Keratinocyte (primary cell): Measurements from ENCODE around the gene SDR39U1. TPM values are rescaled to one million over a fixed set of nuclear protein-coding genes. Genes with fewer than 3 reads are reported as not detected.

ENCODE experiments used
- DNase-seq: peaks from one replicate; pipeline ENCODE4 v3.0.0-alpha.2; 2011; ENCODE audit warnings: low read depth, missing footprints, low spot score
- FAIRE-seq: peaks from 2 replicates; lab custom pipeline; 2011; peaks lifted over from hg19 to GRCh38; lab: Jason Lieb, UNC
- H2AFZ ChIP-seq: 2 replicates; pipeline ENCODE4 v1.6.0; 2012; ENCODE audit warnings: low read length, control low read depth, inconsistent platforms; ENCODE audit not compliant: control insufficient read depth
- H3K27ac ChIP-seq: 2 replicates; pipeline ENCODE4 v1.5.1; 2011; ENCODE audit warnings: low read length; ENCODE audit not compliant: control insufficient read depth, insufficient read depth
- H3K27me3 ChIP-seq: 3 replicates; pipeline ENCODE4 v1.6.0; 2011; ENCODE audit warnings: low read length; ENCODE audit not compliant: control insufficient read depth, insufficient read depth; ENCODE audit errors: extremely low read depth
- H3K36me3 ChIP-seq, 2 experiments: 2 replicates in 1 of 2; 3 replicates in 1 of 2; pipeline ENCODE4 v1.5.1; 2011; ENCODE audit warnings: low read length in 2 of 2, mild to moderate bottlenecking in 1 of 2; ENCODE audit not compliant: control insufficient read depth in 2 of 2, insufficient read depth in 2 of 2; ENCODE audit errors: extremely low read depth in 1 of 2
- H3K4me1 ChIP-seq: 3 replicates; pipeline ENCODE4 v1.5.1; 2011; ENCODE audit warnings: low read length; ENCODE audit not compliant: control insufficient read depth, insufficient read depth; ENCODE audit errors: extremely low read depth
- H3K4me2 ChIP-seq: 3 replicates; pipeline ENCODE4 v1.6.0; 2011; ENCODE audit warnings: low read depth, low read length; ENCODE audit not compliant: control insufficient read depth, insufficient read depth; ENCODE audit errors: extremely low read depth
- H3K4me3 ChIP-seq, 3 experiments: fragments of 200-600 bp in 1 of 3; sonication (generic) in 1 of 3; 2 replicates in 2 of 3; 3 replicates in 1 of 3; pipeline ENCODE4 v1.5.1; 2011 to 2016; ENCODE audit warnings: low read length in 3 of 3, mild to moderate bottlenecking in 3 of 3, control low read depth in 2 of 3, inconsistent platforms in 1 of 3, low read depth in 1 of 3, mixed read lengths in 1 of 3, mixed run types in 1 of 3, moderate library complexity in 1 of 3; ENCODE audit not compliant: control insufficient read depth in 2 of 3, insufficient read depth in 2 of 3; ENCODE audit errors: extremely low read depth in 1 of 3
- H3K79me2 ChIP-seq: 2 replicates; pipeline ENCODE4 v1.6.0; 2012; ENCODE audit warnings: low read length; ENCODE audit not compliant: control insufficient read depth, insufficient read depth
- H3K9ac ChIP-seq: 3 replicates; pipeline ENCODE4 v1.6.0; 2011; ENCODE audit warnings: low read length; ENCODE audit not compliant: control insufficient read depth, insufficient read depth; ENCODE audit errors: extremely low read depth
- H3K9me1 ChIP-seq: 3 replicates; pipeline ENCODE4 v1.6.0; 2011; ENCODE audit warnings: low read length; ENCODE audit not compliant: control insufficient read depth, insufficient read depth; ENCODE audit errors: extremely low read depth
- H3K9me3 ChIP-seq: 2 replicates; pipeline ENCODE4 v1.5.1; 2012; ENCODE audit warnings: low read depth, low read length; ENCODE audit not compliant: control insufficient read depth
- H4K20me1 ChIP-seq: 3 replicates; pipeline ENCODE4 v1.6.0; 2011; ENCODE audit warnings: low read length; ENCODE audit not compliant: control insufficient read depth, insufficient read depth; ENCODE audit errors: extremely low read depth
- EZH2 ChIP-seq: IDR thresholded peaks from one replicate; pipeline ENCODE4 v1.6.1; 2012; ENCODE audit warnings: inconsistent platforms, mild to moderate bottlenecking, low read length, moderate library complexity
- dilution Hi-C: fragments of 300-500 bp; cut with MboI; formaldehyde crosslinking; loops from one replicate; pipeline ENCODE4 v1.7.0; 2020; ENCODE audit warnings: low sequenced_read_pairs; ENCODE audit not compliant: extremely low pct_ligation_motif_present
- polyA plus RNA-seq, 5 experiments: library from polyadenylated mRNA; depleted of rRNA in 3 of 5; stranded (reverse) in 3 of 5; stranded (forward) in 1 of 5; unstranded in 1 of 5; fragments of >200 nt; gene quantifications; 1 replicate in 1 of 5; 2 replicates in 3 of 5; 3 replicates in 1 of 5; pipeline versions ENCODE4 v1.2.1 to v1.2.3, GENCODE V29; 2011 to 2012; ENCODE audit warnings: missing spikeins in 2 of 5, low read depth in 1 of 5, low replicate concordance in 1 of 5
- TF ChIP-seq, protein P1 (sequence below), 3 experiments: IDR thresholded peaks in 1 of 3; conservative IDR thresholded peaks in 1 of 3; optimal IDR thresholded peaks in 1 of 3; 2 replicates in 2 of 3; 3 replicates in 1 of 3; pipeline versions ENCODE3 to v1.5.1; 2011; ENCODE audit warnings: low read length in 3 of 3, mild to moderate bottlenecking in 3 of 3, moderate library complexity in 2 of 3, control low read depth in 1 of 3, inconsistent platforms in 1 of 3; ENCODE audit not compliant: insufficient read depth in 2 of 3; ENCODE audit errors: extremely low read depth in 1 of 3

The SDR39U1 gene
- polyA plus RNA-seq, 1 donor (not counting 4 experiments of a cell fraction or from before 2014, with no cell fraction given): 27.4 TPM

GRCh38 chr14:24395609-24396582 lies 46.7 kb downstream of the SDR39U1 start:
- no peak for TF ChIP-seq EZH2
- TF ChIP-seq, protein P1, sequence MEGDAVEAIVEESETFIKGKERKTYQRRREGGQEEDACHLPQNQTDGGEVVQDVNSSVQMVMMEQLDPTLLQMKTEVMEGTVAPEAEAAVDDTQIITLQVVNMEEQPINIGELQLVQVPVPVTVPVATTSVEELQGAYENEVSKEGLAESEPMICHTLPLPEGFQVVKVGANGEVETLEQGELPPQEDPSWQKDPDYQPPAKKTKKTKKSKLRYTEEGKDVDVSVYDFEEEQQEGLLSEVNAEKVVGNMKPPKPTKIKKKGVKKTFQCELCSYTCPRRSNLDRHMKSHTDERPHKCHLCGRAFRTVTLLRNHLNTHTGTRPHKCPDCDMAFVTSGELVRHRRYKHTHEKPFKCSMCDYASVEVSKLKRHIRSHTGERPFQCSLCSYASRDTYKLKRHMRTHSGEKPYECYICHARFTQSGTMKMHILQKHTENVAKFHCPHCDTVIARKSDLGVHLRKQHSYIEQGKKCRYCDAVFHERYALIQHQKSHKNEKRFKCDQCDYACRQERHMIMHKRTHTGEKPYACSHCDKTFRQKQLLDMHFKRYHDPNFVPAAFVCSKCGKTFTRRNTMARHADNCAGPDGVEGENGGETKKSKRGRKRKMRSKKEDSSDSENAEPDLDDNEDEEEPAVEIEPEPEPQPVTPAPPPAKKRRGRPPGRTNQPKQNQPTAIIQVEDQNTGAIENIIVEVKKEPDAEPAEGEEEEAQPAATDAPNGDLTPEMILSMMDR (optimal IDR thresholded peaks at IDR 0.05 in 1 of 3, IDR thresholded peaks at IDR 0.05 in 1 of 3, conservative IDR thresholded peaks at IDR 0.05 in 1 of 3; ENCODE audit: extremely low read depth in 1 of 3, insufficient read depth in 2 of 3, low read length in 3 of 3): no peak
- peak overlapping the region; percentile 79 for H3K27ac ChIP-seq

GRCh38 chr14:24394275-24394674 lies 48.3 kb downstream of the SDR39U1 start:
- no peak for FAIRE-seq
- no peaks in the 10 kb centered on the region for H3K36me3 ChIP-seq
- no peak overlapping the region for H3K4me3 ChIP-seq
- DNase-seq: no peak
- no peak overlapping the region for H2AFZ ChIP-seq
- no peaks in the 10 kb centered on the region for H3K79me2 ChIP-seq
- no peaks in the 10 kb centered on the region for H4K20me1 ChIP-seq
- H3K4me2 ChIP-seq: no peak overlapping the region
- TF ChIP-seq, protein P1 (optimal IDR thresholded peaks at IDR 0.05 in 1 of 3, IDR thresholded peaks at IDR 0.05 in 1 of 3, conservative IDR thresholded peaks at IDR 0.05 in 1 of 3; ENCODE audit: extremely low read depth in 1 of 3, insufficient read depth in 2 of 3, low read length in 3 of 3): peak; percentile 9 to 47 (median 28)
- no peak for TF ChIP-seq EZH2
- dilution Hi-C loops: no loop called here
- no peaks in the 10 kb centered on the region for H3K9me1 ChIP-seq
- H3K27me3 ChIP-seq: no peaks in the 10 kb centered on the region
- H3K27ac ChIP-seq: no peak overlapping the region
- no peak overlapping the region for H3K9ac ChIP-seq
- no peaks in the 10 kb centered on the region for H3K9me3 ChIP-seq
- peaks cover 40% of the 10 kb centered on the region for H3K4me1 ChIP-seq

More at GRCh38 chr14:24395609-24396582, 46.7 kb downstream of the SDR39U1 start:
- Histone ChIP-seq H3K4me1 (peaks cover 44% of the 10 kb centered on the region), H4K20me1 (no peaks in the 10 kb centered on the region), H3K9me1 (no peaks in the 10 kb centered on the region), H3K4me2 (peak overlapping the region; percentile 76), H3K4me3 (peak overlapping the region in 2 of 3 experiments; percentile 34 to 44), H3K9me3 (no peaks in the 10 kb centered on the region), H2AFZ (peak overlapping the region; percentile 73), H3K27me3 (no peaks in the 10 kb centered on the region), H3K79me2 (no peaks in the 10 kb centered on the region), H3K9ac (peak overlapping the region; percentile 44), H3K36me3 (no peaks in the 10 kb centered on the region)
- FAIRE-seq: peak; percentile 51
- no peak for DNase-seq
- dilution Hi-C loops: no loop called here
